Lower leg skin (tissue), 4 donors: Measurements from ENCODE around the gene NDUFAF2. TPM values are rescaled to one million over a fixed set of nuclear protein-coding genes. Genes with fewer than 3 reads are reported as not detected.

Experiments used
- DNase-seq, 2 donors: peaks; one replicate each; pipeline ENCODE4 v3.0.0-alpha.2; 2019; ENCODE audit warnings: low spot score in 2 of 2
- H3K4me3 ChIP-seq: fragments of 200-600 bp; sonication (generic); 2 replicates; pipeline ENCODE4 v1.5.1; 2017; ENCODE audit warnings: mild to moderate bottlenecking, low read depth; ENCODE audit not compliant: poor library complexity, severe bottlenecking
- POLR2A ChIP-seq, 2 donors: fragments of 450-650 bp; IDR thresholded peaks; one replicate each; pipeline ENCODE4 v1.6.1; 2016 to 2017; ENCODE audit warnings: antibody characterized with exemption in 2 of 2, mild to moderate bottlenecking in 1 of 2, moderate library complexity in 1 of 2
- WGBS, 2 donors: methylation state at CpG; one replicate each; pipeline ENCODE4 v1.1.5; 2018; 5-methylcytosine and 5-hydroxymethylcytosine counted together
- intact Hi-C: fragments of 100-400 bp; cut with DNase I; formaldehyde crosslinking; loops from one replicate; pipeline ENCODE4 v1.15.0; 2023; ENCODE audit warnings: low total_unique reads
- total RNA-seq, 4 donors: library from RNA; depleted of rRNA; stranded (reverse); fragments of >200 nt; gene quantifications; one replicate each; pipeline ENCODE4 v1.1.0, GENCODE V29; 2016
- TF ChIP-seq, protein P1 (sequence below), 3 donors: fragments of 450-650 bp; IDR thresholded peaks; one replicate each; pipeline ENCODE4 v1.5.1; 2016; ENCODE audit warnings: antibody characterized with exemption in 3 of 3, mild to moderate bottlenecking in 3 of 3, moderate library complexity in 2 of 3

NDUFAF2 gene
- total RNA-seq, 4 donors from 2014 or later: 13.3 to 22.7 (median 16.0) TPM

- WGBS, 2 donors: 53 to 62% methylated on average over 4 of the region's 4 CpGs
- TF ChIP-seq, protein P1, sequence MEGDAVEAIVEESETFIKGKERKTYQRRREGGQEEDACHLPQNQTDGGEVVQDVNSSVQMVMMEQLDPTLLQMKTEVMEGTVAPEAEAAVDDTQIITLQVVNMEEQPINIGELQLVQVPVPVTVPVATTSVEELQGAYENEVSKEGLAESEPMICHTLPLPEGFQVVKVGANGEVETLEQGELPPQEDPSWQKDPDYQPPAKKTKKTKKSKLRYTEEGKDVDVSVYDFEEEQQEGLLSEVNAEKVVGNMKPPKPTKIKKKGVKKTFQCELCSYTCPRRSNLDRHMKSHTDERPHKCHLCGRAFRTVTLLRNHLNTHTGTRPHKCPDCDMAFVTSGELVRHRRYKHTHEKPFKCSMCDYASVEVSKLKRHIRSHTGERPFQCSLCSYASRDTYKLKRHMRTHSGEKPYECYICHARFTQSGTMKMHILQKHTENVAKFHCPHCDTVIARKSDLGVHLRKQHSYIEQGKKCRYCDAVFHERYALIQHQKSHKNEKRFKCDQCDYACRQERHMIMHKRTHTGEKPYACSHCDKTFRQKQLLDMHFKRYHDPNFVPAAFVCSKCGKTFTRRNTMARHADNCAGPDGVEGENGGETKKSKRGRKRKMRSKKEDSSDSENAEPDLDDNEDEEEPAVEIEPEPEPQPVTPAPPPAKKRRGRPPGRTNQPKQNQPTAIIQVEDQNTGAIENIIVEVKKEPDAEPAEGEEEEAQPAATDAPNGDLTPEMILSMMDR (IDR thresholded peaks at IDR 0.05): no peak
- no peak for TF ChIP-seq POLR2A (IDR thresholded peaks at IDR 0.05)
- intact Hi-C loops: no loop called here
- no peak overlapping the region for H3K4me3 ChIP-seq
- no peak for DNase-seq
Measured at GRCh38 chr5:61002611-61003355, 57.8 kb downstream of the NDUFAF2 start.

DNA sequence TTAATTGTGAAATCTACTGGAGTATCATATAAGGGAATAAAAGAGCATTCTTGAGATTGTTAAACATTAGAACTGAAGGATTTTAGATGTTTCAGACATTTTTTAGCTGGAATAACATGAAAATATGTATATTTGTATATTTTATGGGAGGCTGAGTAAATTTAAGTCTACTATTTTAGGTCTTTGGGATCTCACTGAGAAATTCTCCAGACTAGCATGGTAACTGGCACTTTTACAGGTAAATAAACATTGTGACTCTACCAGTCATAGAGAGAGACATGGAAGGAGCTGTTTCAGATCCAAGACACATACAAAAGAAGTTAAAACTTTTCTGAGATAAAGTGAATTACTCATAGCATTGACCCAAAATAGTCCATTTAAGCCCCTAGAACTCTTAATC, 59.4 kb downstream of the NDUFAF2 start:
- no peak for DNase-seq
- intact Hi-C loops: no loop called here
- no peak overlapping the region for H3K4me3 ChIP-seq
- TF ChIP-seq POLR2A (IDR thresholded peaks at IDR 0.05): no peak
- TF ChIP-seq, protein P1 (IDR thresholded peaks at IDR 0.05): no peak

DNA sequence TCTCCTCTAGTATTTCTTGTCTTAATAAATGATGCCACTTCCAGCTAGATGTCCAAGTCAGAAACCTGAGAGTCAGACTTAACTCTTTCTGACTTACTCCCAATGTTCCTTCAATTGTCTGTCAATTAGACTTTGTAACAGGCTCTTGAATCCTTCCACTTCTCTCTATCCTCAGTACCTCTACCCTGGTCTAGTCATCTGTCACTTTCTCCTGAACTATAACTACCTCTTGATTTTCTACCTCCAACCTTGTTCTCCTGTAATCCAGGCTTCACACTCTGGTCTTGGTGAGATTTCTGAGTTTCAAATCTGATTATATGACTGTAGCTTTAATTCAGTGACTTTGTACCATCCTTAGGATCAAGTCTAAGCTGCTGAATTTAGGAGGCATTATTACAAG, 64.9 kb downstream of the NDUFAF2 start:
- intact Hi-C loops: no loop called here
- TF ChIP-seq, protein P1 (IDR thresholded peaks at IDR 0.05): no peak
- no peak for TF ChIP-seq POLR2A (IDR thresholded peaks at IDR 0.05)
- H3K4me3 ChIP-seq: no peak overlapping the region
- DNase-seq: no peak

DNA sequence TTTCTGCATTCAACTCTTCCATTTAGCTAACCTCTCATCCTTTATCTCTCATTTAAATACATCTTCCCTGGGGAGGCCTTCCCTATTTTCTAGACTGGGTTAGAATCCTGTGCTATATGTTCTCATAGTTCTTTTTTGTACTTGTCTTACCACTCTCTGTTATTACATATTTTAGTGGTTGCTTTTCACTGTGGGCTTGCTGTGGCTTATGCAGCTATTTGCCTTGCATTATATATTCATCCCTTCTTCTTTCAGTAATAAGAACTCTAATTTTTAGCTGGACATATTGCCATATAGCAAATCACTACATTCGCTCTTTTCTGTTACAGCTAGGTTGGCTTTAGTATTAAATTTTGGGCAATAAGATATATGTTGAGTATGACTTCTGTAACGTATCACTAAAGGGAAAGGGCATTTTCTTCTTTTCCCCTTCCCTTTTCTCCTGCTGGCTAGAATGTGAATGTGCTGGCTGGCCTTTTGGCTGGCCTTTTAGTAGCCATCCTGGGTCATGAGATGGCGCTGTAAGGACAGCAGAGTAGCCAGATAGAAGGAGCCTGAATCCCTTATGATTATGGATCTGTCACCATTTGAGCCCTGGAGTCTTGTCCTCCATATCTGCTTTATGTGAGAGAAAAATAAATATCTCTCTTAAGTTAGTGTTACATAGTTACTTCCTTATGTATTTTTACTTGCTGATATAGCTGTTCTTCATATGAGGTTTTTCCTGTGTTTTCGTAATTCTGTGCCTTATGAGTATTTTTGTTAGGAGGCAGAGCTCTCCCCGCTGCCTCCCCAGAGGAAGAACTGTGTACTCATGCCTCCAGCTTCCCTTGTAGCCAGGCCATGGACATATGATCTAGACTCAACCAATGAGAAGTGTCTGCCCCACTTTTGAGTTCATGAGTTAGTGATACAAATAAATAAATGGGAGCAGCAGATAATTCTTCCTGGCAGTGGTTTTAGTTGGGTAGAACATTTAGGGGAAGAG, 65.8 kb downstream of the NDUFAF2 start:
- no peak overlapping the region for H3K4me3 ChIP-seq
- DNase-seq: no peak
- TF ChIP-seq POLR2A (IDR thresholded peaks at IDR 0.05): no peak
- TF ChIP-seq, protein P1 (IDR thresholded peaks at IDR 0.05): no peak
- WGBS, 2 donors: 70 to 71% methylated on average over 5 of the region's 5 CpGs
- intact Hi-C loops: no loop called here

DNA sequence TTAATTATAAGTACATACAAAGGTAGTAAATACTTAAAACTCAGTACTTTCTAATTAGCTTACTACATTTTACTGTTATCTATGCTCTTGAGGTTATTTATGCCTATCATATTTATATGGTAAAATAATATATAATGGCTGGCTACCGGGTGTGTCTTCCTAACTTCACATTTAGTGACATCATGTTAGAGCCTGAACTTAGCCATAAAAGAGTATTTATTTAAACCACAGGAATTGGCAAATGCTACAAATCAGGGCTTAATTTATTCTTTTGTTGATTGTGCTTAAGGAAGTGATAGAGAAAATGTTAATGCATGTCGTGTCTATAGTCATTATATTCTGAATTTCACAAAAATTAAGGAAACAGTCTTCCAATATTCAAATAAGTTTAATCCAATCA, 73.1 kb downstream of the NDUFAF2 start:
- no peak overlapping the region for H3K4me3 ChIP-seq
- intact Hi-C loops: no loop called here
- no peak for TF ChIP-seq POLR2A (IDR thresholded peaks at IDR 0.05)
- TF ChIP-seq, protein P1 (IDR thresholded peaks at IDR 0.05): no peak
- DNase-seq: no peak
- 49 to 50% methylated on average over 2 of the region's 2 CpGs for WGBS, 2 donors
